Kidney (tissue), 14 donors: ENCODE measurements around the gene CELF5. TPM values are rescaled to one million over a fixed set of nuclear protein-coding genes. Genes with fewer than 3 reads are reported as not detected.

ENCODE experiments used
- DNase-seq, 5 donors: peaks; one replicate each; pipeline ENCODE4 v3.0.0-alpha.2; 2013 to 2020
- FAIRE-seq: peaks from 2 replicates; lab custom pipeline; 2012; peaks lifted over from hg19 to GRCh38; lab: Jason Lieb, UNC
- H3K27ac ChIP-seq, 2 donors: one replicate each; pipeline ENCODE4 v1.7.0; 2013; ENCODE audit warnings: low read depth in 2 of 2, low read length in 2 of 2, inconsistent platforms in 1 of 2
- H3K27me3 ChIP-seq: one replicate; pipeline ENCODE4 v1.7.1; 2013; ENCODE audit warnings: low read length, inconsistent platforms; ENCODE audit not compliant: control insufficient read depth, insufficient read depth
- H3K36me3 ChIP-seq, 3 donors: one replicate each; pipeline versions ENCODE4 v1.7.0 to v1.7.1; 2013; ENCODE audit warnings: low read length in 3 of 3, control low read depth in 1 of 3, inconsistent platforms in 1 of 3; ENCODE audit not compliant: insufficient read depth in 3 of 3, control insufficient read depth in 2 of 3
- H3K4me1 ChIP-seq, 3 donors: one replicate each; pipeline versions ENCODE4 v1.7.0 to v1.7.1; 2013; ENCODE audit warnings: low read length in 3 of 3, inconsistent platforms in 1 of 3, low read depth in 1 of 3; ENCODE audit not compliant: control insufficient read depth in 2 of 3, insufficient read depth in 2 of 3
- H3K4me3 ChIP-seq, 3 donors: one replicate each; pipeline versions ENCODE4 v1.7.0 to v1.8.1; 2013; ENCODE audit warnings: low read length in 3 of 3, control low read depth in 1 of 3, inconsistent platforms in 1 of 3
- H3K9ac ChIP-seq, 3 donors: one replicate each; pipeline versions ENCODE4 v1.7.0 to v1.7.1; 2013; ENCODE audit warnings: low read length in 3 of 3, control low read depth in 1 of 3, inconsistent platforms in 1 of 3
- H3K9me3 ChIP-seq, 3 donors: one replicate each; pipeline versions ENCODE4 v1.7.0 to v1.7.1; 2013; ENCODE audit warnings: low read length in 3 of 3, control low read depth in 1 of 3, inconsistent platforms in 1 of 3; ENCODE audit not compliant: control insufficient read depth in 2 of 3, insufficient read depth in 1 of 3
- intact Hi-C: fragments of 100-400 bp; cut with DNase I; formaldehyde crosslinking; loops from one replicate; pipeline ENCODE4 v1.11.1; 2022
- polyA plus RNA-seq: library from polyadenylated mRNA; stranded (reverse); fragments of 350-450 nt; fragmentation: Illumina TruSeq; extraction: RNeasy Lipid Tissue Mini Kit (QIAGEN cat#74804); gene quantifications from one replicate; pipeline ENCODE4 v1.2.3, GENCODE V29; 2014; ENCODE audit warnings: low read depth, low replicate concordance; ENCODE audit not compliant: insufficient read depth
- total RNA-seq: library from RNA; stranded (reverse); fragmentation: NEBNext Ultra II Directional; extraction: Animal tissue kit (Norgen Biotek cat#: 25700); gene quantifications from one replicate; pipeline ENCODE4 v1.2.1, GENCODE V29; 2021
- TF ChIP-seq, protein P1 (sequence below): IDR thresholded peaks from 3 replicates; pipeline ENCODE4 v1.5.1; 2012; ENCODE audit warnings: mild to moderate bottlenecking, moderate library complexity, borderline replicate concordance; ENCODE audit not compliant: insufficient read depth; ENCODE audit errors: extremely low read depth
- donor health status: control.
- donor health status: control.
- donor health status: control.
- donor health status: control.
- donor health status: control.
- donor health status: DM: yes; HTN: yes; CAD: no.
- donor health status: Normal renal cell carcinoma (clear cell type).

Gene CELF5
- total and polyA plus RNA-seq, 2 donors from 2014 or later = 0.15 to 0.38 TPM

DNA sequence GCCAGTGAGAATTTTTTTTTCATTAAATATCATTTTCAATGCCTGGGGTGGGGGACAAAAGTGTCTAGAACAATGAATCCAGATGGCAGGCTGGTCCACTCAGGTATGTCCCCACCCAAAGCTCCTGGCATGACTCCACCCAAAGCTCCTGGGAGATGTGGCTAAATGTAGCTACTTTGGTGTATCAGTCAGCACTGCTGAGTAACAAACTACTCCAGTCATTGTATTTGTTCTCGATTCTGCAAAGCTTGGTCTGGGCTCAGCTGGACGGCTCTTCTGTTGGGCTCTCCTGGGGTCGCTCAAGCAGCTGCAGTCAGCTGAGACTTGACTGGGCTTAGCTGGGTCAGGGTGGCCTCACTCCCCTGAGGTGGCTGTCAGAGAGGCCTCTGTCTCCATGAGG lies 48.5 kb downstream of the CELF5 start:
- peaks cover 3% of the 10 kb centered on the region for H3K27me3 ChIP-seq
- no peak overlapping the region for H3K27ac ChIP-seq
- peaks cover 0 to 10% (median 0%) of the 10 kb centered on the region in 3 donors for H3K9me3 ChIP-seq
- H3K9ac ChIP-seq = no peak overlapping the region
- no peaks in the 10 kb centered on the region for H3K36me3 ChIP-seq
- DNase-seq (no peak), FAIRE-seq (no peak)
- H3K4me3 ChIP-seq = no peak overlapping the region
- no peaks in the 10 kb centered on the region for H3K4me1 ChIP-seq
- TF ChIP-seq, protein P1, sequence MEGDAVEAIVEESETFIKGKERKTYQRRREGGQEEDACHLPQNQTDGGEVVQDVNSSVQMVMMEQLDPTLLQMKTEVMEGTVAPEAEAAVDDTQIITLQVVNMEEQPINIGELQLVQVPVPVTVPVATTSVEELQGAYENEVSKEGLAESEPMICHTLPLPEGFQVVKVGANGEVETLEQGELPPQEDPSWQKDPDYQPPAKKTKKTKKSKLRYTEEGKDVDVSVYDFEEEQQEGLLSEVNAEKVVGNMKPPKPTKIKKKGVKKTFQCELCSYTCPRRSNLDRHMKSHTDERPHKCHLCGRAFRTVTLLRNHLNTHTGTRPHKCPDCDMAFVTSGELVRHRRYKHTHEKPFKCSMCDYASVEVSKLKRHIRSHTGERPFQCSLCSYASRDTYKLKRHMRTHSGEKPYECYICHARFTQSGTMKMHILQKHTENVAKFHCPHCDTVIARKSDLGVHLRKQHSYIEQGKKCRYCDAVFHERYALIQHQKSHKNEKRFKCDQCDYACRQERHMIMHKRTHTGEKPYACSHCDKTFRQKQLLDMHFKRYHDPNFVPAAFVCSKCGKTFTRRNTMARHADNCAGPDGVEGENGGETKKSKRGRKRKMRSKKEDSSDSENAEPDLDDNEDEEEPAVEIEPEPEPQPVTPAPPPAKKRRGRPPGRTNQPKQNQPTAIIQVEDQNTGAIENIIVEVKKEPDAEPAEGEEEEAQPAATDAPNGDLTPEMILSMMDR = no peak
- intact Hi-C loops = no loop called here

- intact Hi-C loops = no loop called here
- no peak overlapping the region for H3K27ac ChIP-seq
- TF ChIP-seq, protein P1 = no peak
- DNase-seq (no peak), FAIRE-seq (no peak)
- H3K27me3 ChIP-seq = peaks cover 3% of the 10 kb centered on the region
- no peak overlapping the region for H3K9ac ChIP-seq
- H3K36me3 ChIP-seq = no peaks in the 10 kb centered on the region
- peaks cover 0 to 10% (median 0%) of the 10 kb centered on the region in 3 donors for H3K9me3 ChIP-seq
- H3K4me1 ChIP-seq = no peaks in the 10 kb centered on the region
- H3K4me3 ChIP-seq = no peak overlapping the region
Measured at GRCh38 chr19:3274245-3274941, 49.9 kb downstream of the CELF5 start.

DNA sequence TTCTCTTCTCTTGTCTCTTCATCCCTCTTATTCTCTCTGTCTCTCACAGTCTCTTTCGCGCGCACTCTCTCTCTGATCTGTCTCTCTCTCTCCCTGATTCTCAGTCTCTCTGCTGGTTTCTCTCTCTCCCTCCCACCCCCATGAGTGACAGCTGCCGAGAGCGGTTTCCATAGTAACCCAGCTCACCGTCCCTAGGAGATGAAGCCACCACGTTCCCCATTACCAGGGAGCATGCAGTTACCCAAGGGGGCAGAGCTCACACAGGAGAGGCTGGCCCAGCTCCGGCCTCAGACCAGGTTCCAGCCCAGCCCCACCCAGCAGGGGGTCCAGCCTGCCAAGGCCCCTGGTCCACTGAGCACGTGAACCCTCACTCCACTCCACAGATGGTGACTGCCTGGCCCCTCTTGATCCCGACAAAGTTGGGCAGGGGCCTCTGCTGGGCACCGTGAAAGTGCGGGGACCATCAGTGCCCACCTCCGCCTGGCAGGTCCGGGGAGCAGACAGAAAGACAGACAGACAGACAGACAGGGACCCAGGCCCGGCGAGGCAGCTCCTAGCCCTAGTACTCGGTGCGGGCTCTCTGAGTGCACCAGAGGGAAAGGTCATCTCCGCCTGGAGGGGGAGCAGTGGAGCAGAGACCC lies 50.6 kb downstream of the CELF5 start:
- H3K4me3 ChIP-seq = no peak overlapping the region
- H3K9ac ChIP-seq = no peak overlapping the region
- H3K27me3 ChIP-seq = no peaks in the 10 kb centered on the region
- TF ChIP-seq, protein P1 = no peak
- intact Hi-C loops = no loop called here
- H3K27ac ChIP-seq = no peak overlapping the region
- FAIRE-seq = no peak
- no peaks in the 10 kb centered on the region for H3K4me1 ChIP-seq
- DNase-seq = peak in 1 of 5 donors; percentile 64
- H3K36me3 ChIP-seq = no peaks in the 10 kb centered on the region
- H3K9me3 ChIP-seq = peaks cover 0 to 10% (median 0%) of the 10 kb centered on the region in 3 donors
